Stimulated activated CD4-positive, alpha-beta T cell treated with anti-CD3 and anti-CD28 coated beads, Interleukin-2, amount 100 ng/mL, for 4 hours (primary cell): ENCODE results near the gene NACC2.
"Not testable (repeated sequence)": the region's sequence is repeated elsewhere in the genome, so short reads cannot be mapped to it uniquely, and the experiment has no call there.

Experiments
- DNase-seq: peaks from one replicate; pipeline ENCODE4 v3.0.0-alpha.2; 2020; ENCODE audit warnings: low read depth

NACC2 gene

GRCh38 chr9:136044971-136045594 is 50.0 kb downstream of the NACC2 start:
- no peak for DNase-seq

- DNase-seq: no peak
Measured at GRCh38 chr9:136044207-136044970, 50.7 kb downstream of the NACC2 start.

GRCh38 chr9:136043441-136043991 is 51.6 kb downstream of the NACC2 start:
- DNase-seq: no peak

- DNase-seq: no peak
Measured at GRCh38 chr9:136042541-136042940, 52.5 kb downstream of the NACC2 start.

GRCh38 chr9:136040848-136041247 is 54.2 kb downstream of the NACC2 start:
- not testable (repeated sequence) for DNase-seq

GRCh38 chr9:136039488-136039887 is 55.6 kb downstream of the NACC2 start:
- DNase-seq: no peak

- DNase-seq: no peak
Measured at GRCh38 chr9:136036848-136037247, 58.2 kb downstream of the NACC2 start.

GRCh38 chr9:136036050-136036449 is 59.0 kb downstream of the NACC2 start:
- DNase-seq: no peak

- no peak for DNase-seq
Measured at GRCh38 chr9:136031741-136032730, 63.1 kb downstream of the NACC2 start.

GRCh38 chr9:136031094-136031493 is 64.0 kb downstream of the NACC2 start:
- DNase-seq: no peak

GRCh38 chr9:136029556-136029955 is 65.5 kb downstream of the NACC2 start:
- no peak for DNase-seq

- no peak for DNase-seq
Measured at GRCh38 chr9:136028760-136029470, 66.2 kb downstream of the NACC2 start.

GRCh38 chr9:136026943-136027289 is 68.2 kb downstream of the NACC2 start:
- DNase-seq: not testable (repeated sequence)

GRCh38 chr9:136026266-136026942 is 68.7 kb downstream of the NACC2 start:
- no peak for DNase-seq

GRCh38 chr9:136025481-136025880 is 69.6 kb downstream of the NACC2 start:
- no peak for DNase-seq

- no peak for DNase-seq
Measured at GRCh38 chr9:136024696-136025316, 70.3 kb downstream of the NACC2 start.

- no peak for DNase-seq
Measured at GRCh38 chr9:136024286-136024685, 70.8 kb downstream of the NACC2 start.

- DNase-seq: no peak
Measured at GRCh38 chr9:136023410-136024225, 71.5 kb downstream of the NACC2 start.

- DNase-seq: no peak
Measured at GRCh38 chr9:136022731-136023409, 72.2 kb downstream of the NACC2 start.
